Spleen (tissue), 7 donors: ENCODE data around the gene SLC30A3.

Experiments used
- CTCF ChIP-seq, 11 experiments: fragments of 200-600 bp in 7 of 11; fragments of 450-650 bp in 4 of 11; sonication (generic) in 4 of 11; IDR thresholded peaks in 8 of 11; conservative IDR thresholded peaks in 3 of 11; 1 replicate in 7 of 11; 2 replicates in 4 of 11; pipeline versions ENCODE4 v1.4.0 to v1.8.0; 2016 to 2021; ENCODE audit warnings: antibody characterized with exemption in 11 of 11, inconsistent platforms in 4 of 11, mild to moderate bottlenecking in 1 of 11
- POLR2A ChIP-seq, 3 donors: fragments of 450-650 bp; IDR thresholded peaks; one replicate each; pipeline ENCODE4 v1.5.1; 2017; ENCODE audit warnings: antibody characterized with exemption in 3 of 3, mild to moderate bottlenecking in 1 of 3
- POLR2AphosphoS5 ChIP-seq, 3 donors: sonication (generic); formaldehyde crosslinking; IDR thresholded peaks; one replicate each; pipeline ENCODE4 v1.5.1; 2017; ENCODE audit warnings: antibody characterized with exemption in 3 of 3
- donor health status: DM: no; HTN: no; CAD: no; lungs with moderate emphysema.
- donor health status: DM: no; HTN: no; CAD: no.
- donor health status: DM: no; HTN: no; CAD: no.

GRCh38 chr2:27214941-27215340 lies 47.9 kb downstream of the SLC30A3 start:
- no peak for TF ChIP-seq POLR2A (IDR thresholded peaks at IDR 0.05)
- no peak for TF ChIP-seq CTCF (IDR thresholded peaks at IDR 0.05 in 8 of 11, conservative IDR thresholded peaks at IDR 0.05 in 3 of 11)
- no peak for TF ChIP-seq POLR2AphosphoS5 (IDR thresholded peaks at IDR 0.05)
